ENCODE measurements around the gene TSPAN31.

Gene TSPAN31

GRCh38 chr12:57736741-57737466 lies 7.9 kb upstream of the TSPAN31 start:
- FAIRE-seq = no peak

- no peak for FAIRE-seq
Measured at GRCh38 chr12:57737467-57738460, 7.1 kb upstream of the TSPAN31 start.

- FAIRE-seq = no peak
Measured at GRCh38 chr12:57738661-57739237, 6.1 kb upstream of the TSPAN31 start, which contains the start of gene AGAP2. Gene AGAP2, minus strand, starts transcription at chr12:57738742. Its CDS starts 496 bp downstream, at chr12:57738246.

GRCh38 chr12:57739387-57739786 lies 5.5 kb upstream of the TSPAN31 start:
- FAIRE-seq = no peak

GRCh38 chr12:57739914-57740538 lies 4.8 kb upstream of the TSPAN31 start:
- FAIRE-seq = no peak

GRCh38 chr12:57740656-57741412 lies 4.0 kb upstream of the TSPAN31 start:
- no peak for FAIRE-seq

GRCh38 chr12:57741413-57741789 lies 3.4 kb upstream of the TSPAN31 start:
- no peak for FAIRE-seq

- no peak for FAIRE-seq
Measured at GRCh38 chr12:57741844-57742738, 2.7 kb upstream of the TSPAN31 start.

GRCh38 chr12:57743769-57744168 lies 1.1 kb upstream of the TSPAN31 start:
- FAIRE-seq = no peak

- FAIRE-seq = no peak
Measured at GRCh38 chr12:57744194-57744776, 554 bp upstream of the TSPAN31 start.

- no peak for FAIRE-seq
Measured at GRCh38 chr12:57745485-57745881, 644 bp downstream of the TSPAN31 start.

GRCh38 chr12:57746025-57746424 lies 1.2 kb downstream of the TSPAN31 start:
- no peak for FAIRE-seq

- no peak for FAIRE-seq
Measured at GRCh38 chr12:57749061-57749460, 4.2 kb downstream of the TSPAN31 start.

GRCh38 chr12:57750561-57751431 lies 6.0 kb downstream of the TSPAN31 start:
- FAIRE-seq = no peak

GRCh38 chr12:57751432-57751787 lies 6.6 kb downstream of the TSPAN31 start:
- no peak for FAIRE-seq

GRCh38 chr12:57751788-57752667 lies 7.2 kb downstream of the TSPAN31 start, which contains the start of gene CDK4:
Gene CDK4, minus strand, starts transcription at chr12:57752310. Its CDS starts 593 bp downstream, at chr12:57751717.
- peak; percentile 36 for FAIRE-seq

GRCh38 chr12:57752668-57753000 lies 7.8 kb downstream of the TSPAN31 start:
- no peak for FAIRE-seq

GRCh38 chr12:57753756-57754337 lies 9.0 kb downstream of the TSPAN31 start:
- no peak for FAIRE-seq

Data from islet of Langerhans (tissue), 1 donor.